Measurements from ENCODE around the gene FAM240B. TPM values are rescaled to one million over a fixed set of nuclear protein-coding genes. Genes with fewer than 3 reads are reported as not detected.
A peak's percentile ranks its signal among the peaks of the same experiment; 100 is the strongest.

FAM240B gene
- total RNA-seq, 1 donor from 2014 or later, result not detected

DNA sequence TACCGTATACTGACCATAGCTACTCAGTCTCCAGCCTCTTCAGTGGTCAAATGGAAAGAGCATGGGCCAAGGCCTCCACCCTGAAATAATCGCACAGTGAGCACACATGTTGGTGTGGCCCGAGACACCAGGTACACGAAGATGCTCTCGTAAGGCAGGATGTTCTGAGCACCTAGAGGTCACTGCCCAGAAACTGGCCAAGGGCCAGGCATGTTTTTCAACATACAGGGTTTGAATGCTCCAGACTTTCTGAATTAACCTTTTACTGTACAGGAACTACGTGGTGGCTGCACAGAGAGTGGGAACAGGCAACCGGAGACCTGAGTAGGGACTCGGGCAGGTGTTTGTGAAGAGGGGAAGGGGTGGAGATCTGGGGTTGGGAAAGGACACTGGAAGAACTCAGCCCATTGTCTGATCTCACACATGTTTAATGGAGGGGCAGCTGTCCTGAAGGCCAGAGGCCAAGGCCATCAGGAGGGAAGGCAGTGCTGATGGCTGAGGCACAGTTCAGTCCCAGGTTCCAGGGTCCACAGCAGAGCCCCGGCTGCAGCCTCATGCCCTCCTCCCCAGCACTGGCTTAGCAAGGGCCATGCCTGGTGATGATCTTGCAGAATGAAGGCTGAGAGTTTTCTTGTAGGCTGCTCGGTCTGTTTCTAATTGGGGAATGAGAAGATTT, 51.0 kb downstream of the FAM240B start:
- ATAC-seq, result no peak

DNA sequence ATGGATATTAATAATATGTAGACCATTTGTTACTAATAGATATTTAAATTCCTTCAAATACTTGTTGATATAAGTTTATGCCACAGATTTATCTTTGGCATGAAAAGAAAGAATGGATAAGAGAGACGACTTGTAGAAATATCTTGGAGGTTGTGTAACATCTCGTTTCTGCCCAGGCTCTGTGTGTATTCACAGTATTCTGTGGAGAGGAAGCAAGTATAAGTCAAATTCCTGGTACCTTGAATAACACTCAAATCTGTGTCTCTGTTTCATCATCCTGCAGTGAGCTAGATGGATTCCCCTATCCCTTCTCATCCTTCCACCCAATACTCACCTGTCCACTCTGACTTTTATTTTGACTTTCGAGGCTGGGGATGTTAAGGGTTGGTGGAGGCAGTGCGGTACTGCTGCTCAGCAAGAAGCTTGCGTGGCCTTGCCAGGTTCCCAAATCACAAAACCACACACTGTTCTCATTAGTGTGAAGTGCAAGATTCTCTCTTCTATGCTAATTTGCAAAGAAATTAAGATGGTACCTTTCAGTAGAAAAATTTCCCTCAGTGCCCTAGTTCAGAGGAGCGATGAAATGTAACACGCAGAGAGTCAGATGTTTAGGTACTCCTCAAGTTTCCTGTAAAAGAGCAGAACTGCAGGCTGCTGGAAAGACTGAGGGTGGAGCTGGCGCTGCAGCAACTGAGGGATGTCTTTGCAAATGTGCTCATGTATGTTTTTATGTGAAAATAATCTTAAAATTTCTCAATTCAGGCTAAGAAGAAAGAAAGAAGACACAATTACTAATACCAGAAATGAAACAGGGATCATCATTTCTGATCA, 57.0 kb downstream of the FAM240B start:
- no peak for ATAC-seq

DNA sequence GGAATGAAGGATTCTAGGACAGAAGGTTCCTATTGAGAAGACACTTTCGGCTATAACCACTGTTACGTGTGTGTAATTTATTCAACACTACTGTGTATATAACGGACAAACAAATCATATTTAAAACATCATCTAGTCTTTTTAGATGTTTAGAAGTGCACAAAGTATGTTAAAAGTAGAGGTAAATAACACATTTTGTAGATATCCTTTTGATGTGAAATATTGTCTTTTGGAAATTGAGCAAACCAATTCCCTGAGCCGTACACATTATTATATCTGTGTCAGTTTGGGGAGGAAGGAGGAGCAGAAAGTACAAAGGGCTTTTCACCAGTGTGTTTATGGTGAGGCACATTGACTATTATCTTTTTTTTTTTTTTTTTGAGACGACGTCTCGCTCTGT, 60.4 kb downstream of the FAM240B start:
- no peak for ATAC-seq

DNA sequence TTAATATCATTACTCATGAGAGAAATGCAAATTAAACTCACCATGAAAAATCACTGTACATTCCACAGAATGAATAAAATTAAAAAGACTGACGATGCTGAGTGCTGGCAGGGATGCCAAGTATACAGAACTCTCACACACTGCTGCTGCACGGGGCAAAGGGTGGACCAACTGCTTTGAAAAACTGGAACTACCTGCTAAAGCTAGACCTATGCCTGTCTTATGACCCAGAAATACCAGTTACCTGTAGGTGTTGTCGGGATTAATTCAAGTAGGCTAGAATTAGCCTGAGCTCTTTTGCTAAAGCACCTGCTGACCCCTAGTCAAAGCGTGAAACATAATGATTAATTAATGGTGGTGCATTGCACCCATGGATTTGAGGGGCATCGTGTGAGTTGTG, 63.0 kb downstream of the FAM240B start:
- ATAC-seq, result peak; percentile 85

DNA sequence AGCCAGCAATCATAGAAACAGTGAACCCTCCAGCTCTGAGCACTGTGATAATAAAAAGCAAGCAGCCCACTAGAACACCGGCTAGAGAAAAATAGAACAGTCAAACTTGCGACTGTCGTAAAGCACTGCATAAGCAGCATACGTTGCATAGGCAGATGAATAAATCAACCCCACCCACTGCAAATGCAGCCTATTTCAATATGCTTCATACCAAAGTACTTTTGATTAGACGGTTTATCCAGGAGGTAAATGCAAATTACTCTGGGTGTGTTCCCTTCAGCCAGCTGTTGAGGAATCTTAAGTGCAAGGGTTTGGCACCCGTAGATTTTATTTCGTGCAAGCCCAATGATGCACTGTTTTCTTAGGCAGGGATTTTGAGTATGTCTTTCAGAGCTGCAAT, 67.4 kb downstream of the FAM240B start:
- no peak for ATAC-seq

DNA sequence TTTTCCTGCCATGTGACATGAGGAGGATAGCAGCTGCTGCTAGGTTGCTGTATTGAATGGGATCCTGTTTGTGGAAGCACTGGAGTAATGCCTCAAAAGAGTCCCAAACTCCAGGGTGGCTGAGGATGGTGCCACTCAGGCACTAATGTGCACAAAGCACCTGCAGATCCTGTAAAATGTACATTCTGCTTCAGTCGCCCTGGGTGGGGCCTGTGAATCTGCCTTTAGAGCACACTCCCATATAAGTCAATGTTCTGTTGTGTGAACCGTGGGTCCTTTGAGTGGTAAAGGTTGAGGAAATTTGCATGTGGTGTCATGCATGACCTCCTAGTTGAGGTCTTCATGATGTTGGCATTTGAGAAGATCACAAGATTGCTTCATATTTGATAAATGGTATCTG, 67.9 kb downstream of the FAM240B start:
- no peak for ATAC-seq

DNA sequence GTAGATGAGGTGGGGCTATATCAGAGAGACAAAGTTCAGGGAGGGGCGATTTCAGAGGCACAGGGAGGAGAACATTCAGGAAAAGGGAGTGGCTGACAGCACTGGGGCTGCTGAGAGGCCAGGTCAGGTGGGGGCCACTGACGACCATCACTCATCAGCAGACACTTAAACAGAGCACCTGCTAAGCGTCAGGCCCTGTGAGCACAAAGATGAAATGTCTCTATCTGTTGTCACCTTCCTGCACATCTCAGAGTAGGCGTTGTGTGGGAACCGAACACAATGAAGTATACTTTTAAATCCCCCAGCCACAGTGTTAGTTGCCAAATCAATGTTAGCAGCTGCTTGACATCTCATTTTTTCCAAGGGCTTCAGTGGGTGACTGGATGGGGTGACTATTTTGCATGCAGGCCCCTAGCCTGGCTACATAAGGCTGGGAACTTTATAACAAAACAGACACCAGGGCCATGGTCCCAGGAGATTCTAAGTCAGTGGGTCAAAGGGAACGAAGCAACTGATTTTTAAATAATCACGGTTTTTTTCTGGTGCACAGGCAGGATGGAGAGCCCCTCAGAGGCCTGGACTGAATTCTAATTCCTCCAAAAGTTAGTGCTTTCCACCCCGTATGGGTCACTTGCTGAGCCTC, 68.4 kb downstream of the FAM240B start:
- ATAC-seq, result no peak

DNA sequence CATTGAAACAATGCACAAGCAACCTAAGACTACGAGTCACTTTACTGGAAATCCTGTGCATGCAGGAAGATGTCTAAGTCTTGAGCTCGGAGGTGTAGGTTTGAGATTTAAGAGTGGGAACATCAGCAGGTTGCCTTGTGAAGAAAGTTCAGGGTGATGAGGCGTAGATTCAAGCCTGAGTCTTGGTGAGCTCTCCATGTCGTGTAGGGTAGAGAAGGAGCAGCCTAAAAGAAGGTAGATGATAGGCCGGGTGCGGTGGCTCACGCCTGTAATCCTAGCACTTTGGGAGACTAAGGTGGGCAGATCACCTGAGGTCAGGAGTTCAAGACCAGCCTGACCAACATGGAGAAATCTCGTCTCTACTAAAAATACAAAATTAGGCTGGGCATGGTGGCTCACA, 69.4 kb downstream of the FAM240B start:
- no peak for ATAC-seq

DNA sequence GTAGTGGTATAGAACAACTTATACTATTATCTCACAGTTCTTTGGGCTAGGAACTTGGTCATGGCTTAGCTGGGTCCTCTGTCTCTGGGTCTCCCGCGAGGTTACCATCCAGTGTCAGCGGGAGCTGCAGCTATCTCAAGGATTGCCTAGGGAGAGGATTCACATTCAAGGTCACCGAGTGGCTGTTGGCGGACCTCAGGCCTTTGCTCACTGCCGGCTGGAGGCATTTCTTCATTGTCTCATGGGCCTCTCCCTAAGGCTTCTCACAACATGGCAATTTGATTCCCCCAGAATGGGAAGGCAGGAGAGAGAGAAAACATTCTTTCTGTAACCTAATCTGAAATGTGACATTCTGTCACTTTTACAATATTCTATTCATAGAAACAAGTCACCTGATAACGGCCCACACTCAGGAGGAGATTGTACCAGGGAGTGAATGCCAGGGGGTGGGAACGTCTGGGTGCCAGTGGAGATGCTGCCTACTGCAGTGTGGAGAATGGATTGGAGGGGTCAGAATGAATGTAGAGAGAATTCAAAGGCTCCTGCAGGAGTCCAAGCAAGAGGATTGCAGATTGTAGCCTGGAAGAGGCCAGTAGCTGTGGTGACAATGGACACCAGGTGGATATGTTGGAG, 70.1 kb downstream of the FAM240B start:
- no peak for ATAC-seq

DNA sequence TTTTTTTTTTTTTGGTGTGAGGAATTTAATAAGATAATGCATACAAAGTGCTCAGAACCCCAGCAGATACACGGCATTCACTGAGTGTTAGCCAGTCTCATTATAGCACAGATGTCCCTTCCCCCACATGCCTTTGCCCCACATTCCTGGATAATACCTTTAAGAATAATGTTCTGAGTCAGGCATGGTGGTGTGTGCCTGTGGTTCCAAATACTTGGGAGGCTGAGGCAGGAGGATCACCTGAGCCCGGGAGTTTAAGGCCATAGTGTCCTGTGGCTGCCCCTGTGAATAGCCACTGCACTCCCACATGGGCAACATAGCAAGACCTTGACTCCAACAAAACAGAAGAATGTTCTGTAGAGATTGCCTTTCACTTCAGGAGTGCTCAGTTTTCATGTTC, 75.3 kb downstream of the FAM240B start:
- no peak for ATAC-seq

Other genes starting within 250 kb of the FAM240B start
- gene ANKRD18A, start 99.5 kb downstream of the FAM240B start, total RNA-seq, result 3.0 TPM

Data from esophagus mucosa (tissue), 1 donor.